Measurements from ENCODE around the gene PDLIM1. TPM values are rescaled to one million over a fixed set of nuclear protein-coding genes. Genes with fewer than 3 reads are reported as not detected.
A peak's percentile ranks its signal among the peaks of the same experiment; 100 is the strongest.

Gene PDLIM1
- 51.1 and 122 TPM in 2 replicates for total RNA-seq

GRCh38 chr10:95290461-95291364 lies at the start of gene PDLIM1:
Gene PDLIM1, minus strand, starts transcription at chr10:95291003. Its CDS starts 88 bp downstream, at chr10:95290915.
- DNase-seq (ENCODE audit: low read depth in 2 of 2), result peak in 1 of 2 donors; percentile 73

GRCh38 chr10:95339863-95340262 lies 49.1 kb upstream of the PDLIM1 start:
- DNase-seq (ENCODE audit: low read depth in 2 of 2), result no peak

- DNase-seq (ENCODE audit: low read depth in 2 of 2), result peak in 1 of 2 donors; percentile 39
These were observed 46.8 kb upstream of the PDLIM1 start for GRCh38 chr10:95337423-95338160.

GRCh38 chr10:95336702-95337101 lies 45.9 kb upstream of the PDLIM1 start:
- no peak for DNase-seq (ENCODE audit: low read depth in 2 of 2)

- DNase-seq (ENCODE audit: low read depth in 2 of 2), result no peak
These were observed 45.3 kb upstream of the PDLIM1 start for GRCh38 chr10:95335933-95336699.

GRCh38 chr10:95334805-95335144 lies 44.0 kb upstream of the PDLIM1 start:
- peak in 1 of 2 donors; percentile 15 for DNase-seq (ENCODE audit: low read depth in 2 of 2)

- DNase-seq (ENCODE audit: low read depth in 2 of 2), result peak; percentile 88
These were observed 43.4 kb upstream of the PDLIM1 start for GRCh38 chr10:95333997-95334804.

- DNase-seq (ENCODE audit: low read depth in 2 of 2), result no peak
These were observed 42.0 kb upstream of the PDLIM1 start for GRCh38 chr10:95332666-95333249.

- no peak for DNase-seq (ENCODE audit: low read depth in 2 of 2)
These were observed 40.9 kb upstream of the PDLIM1 start for GRCh38 chr10:95331596-95332130.

GRCh38 chr10:95330966-95331453 lies 40.2 kb upstream of the PDLIM1 start:
- peak; percentile 44 to 60 for DNase-seq (ENCODE audit: low read depth in 2 of 2)

- DNase-seq (ENCODE audit: low read depth in 2 of 2), result no peak
These were observed 38.5 kb upstream of the PDLIM1 start for GRCh38 chr10:95329296-95329695.

GRCh38 chr10:95328013-95328412 lies 37.2 kb upstream of the PDLIM1 start:
- DNase-seq (ENCODE audit: low read depth in 2 of 2), result no peak

GRCh38 chr10:95327367-95327766 lies 36.6 kb upstream of the PDLIM1 start:
- DNase-seq (ENCODE audit: low read depth in 2 of 2), result peak; percentile 52 to 73

- no peak for DNase-seq (ENCODE audit: low read depth in 2 of 2)
These were observed 35.6 kb upstream of the PDLIM1 start for GRCh38 chr10:95326396-95326795.

GRCh38 chr10:95325863-95326262 lies 35.1 kb upstream of the PDLIM1 start:
- DNase-seq (ENCODE audit: low read depth in 2 of 2), result no peak

GRCh38 chr10:95324436-95325268 lies 33.8 kb upstream of the PDLIM1 start:
- DNase-seq (ENCODE audit: low read depth in 2 of 2), result no peak

- DNase-seq (ENCODE audit: low read depth in 2 of 2), result no peak
These were observed 30.9 kb upstream of the PDLIM1 start for GRCh38 chr10:95321554-95322301.

GRCh38 chr10:95319239-95319638 lies 28.4 kb upstream of the PDLIM1 start:
- no peak for DNase-seq (ENCODE audit: low read depth in 2 of 2)
